Upper lobe of right lung (tissue), 1 donor: ENCODE results near the gene RCAN1. TPM values are rescaled to one million over a fixed set of nuclear protein-coding genes. Genes with fewer than 3 reads are reported as not detected.

Source experiments
- ATAC-seq: fragments of 200-7000 bp; cut with Tn5 transposase; one replicate; pipeline ENCODE4 v1.9.1; 2020; ENCODE audit warnings: mild to moderate bottlenecking, moderate library complexity
- DNase-seq: peaks from one replicate; pipeline ENCODE4 v3.0.0-alpha.2; 2020
- H3K27ac ChIP-seq: fragments of 200-600 bp; one replicate; pipeline ENCODE4 v1.8.0; 2022
- H3K27me3 ChIP-seq: fragments of 200-600 bp; one replicate; pipeline ENCODE4 v1.8.0; 2022; ENCODE audit warnings: mild to moderate bottlenecking
- H3K36me3 ChIP-seq: fragments of 200-600 bp; one replicate; pipeline ENCODE4 v1.8.0; 2022
- H3K4me1 ChIP-seq: fragments of 200-600 bp; one replicate; pipeline ENCODE4 v1.8.0; 2022
- H3K4me3 ChIP-seq: fragments of 200-600 bp; one replicate; pipeline ENCODE4 v1.8.0; 2022; ENCODE audit warnings: mild to moderate bottlenecking
- H3K9me3 ChIP-seq: fragments of 200-600 bp; one replicate; pipeline ENCODE4 v1.8.0; 2022
- CTCF ChIP-seq: fragments of 200-600 bp; IDR thresholded peaks from one replicate; pipeline ENCODE4 v1.8.0; 2022; ENCODE audit warnings: antibody characterized with exemption
- intact Hi-C: fragments of 100-400 bp; cut with DNase I; formaldehyde crosslinking; loops from one replicate; pipeline ENCODE4 v1.11.0; 2022
- total RNA-seq: library from RNA; stranded (reverse); fragmentation: NEBNext Ultra II Directional; extraction: Animal tissue kit (Norgen Biotek cat#: 25700); gene quantifications from one replicate; pipeline ENCODE4 v1.2.1, GENCODE V29; 2021
- donor health status: DM: no; HTN: yes; CAD: no; lungs with severe emphysema.

Gene RCAN1
- total RNA-seq, 1 donor from 2014 or later: 26.9 TPM

GRCh38 chr21:34592120-34592955, 22.6 kb downstream of the RCAN1 start:
- ATAC-seq (peak; percentile 57), DNase-seq (no peak)
- no peak for TF ChIP-seq CTCF
- H3K9me3 ChIP-seq: no peaks in the 10 kb centered on the region
- no peaks in the 10 kb centered on the region for H3K36me3 ChIP-seq
- H3K4me3 ChIP-seq: no peak overlapping the region
- intact Hi-C loops: no loop called here
- peak overlapping the region; percentile 37 for H3K27ac ChIP-seq
- peaks cover 18% of the 10 kb centered on the region for H3K4me1 ChIP-seq
- no peaks in the 10 kb centered on the region for H3K27me3 ChIP-seq

GRCh38 chr21:34590520-34590919, 24.4 kb downstream of the RCAN1 start:
- Histone ChIP-seq H3K4me1 (peaks cover 18% of the 10 kb centered on the region), H3K27me3 (no peaks in the 10 kb centered on the region), H3K27ac (no peak overlapping the region), H3K36me3 (no peaks in the 10 kb centered on the region), H3K4me3 (no peak overlapping the region), H3K9me3 (no peaks in the 10 kb centered on the region)
- no peak for TF ChIP-seq CTCF
- intact Hi-C loops: no loop called here
- DNase-seq: no peak
- ATAC-seq: no peak

GRCh38 chr21:34589511-34590282, 25.2 kb downstream of the RCAN1 start:
- ATAC-seq (no peak), DNase-seq (no peak)
- Histone ChIP-seq H3K36me3 (no peaks in the 10 kb centered on the region), H3K27me3 (no peaks in the 10 kb centered on the region), H3K4me1 (peaks cover 18% of the 10 kb centered on the region), H3K27ac (no peak overlapping the region), H3K9me3 (no peaks in the 10 kb centered on the region), H3K4me3 (no peak overlapping the region)
- intact Hi-C loops: no loop called here
- no peak for TF ChIP-seq CTCF

GRCh38 chr21:34583926-34584563, 30.9 kb downstream of the RCAN1 start:
- intact Hi-C loops: no loop called here
- ATAC-seq: no peak

More at GRCh38 chr21:34583926-34584563, 30.9 kb downstream of the RCAN1 start:
- Histone ChIP-seq H3K36me3 (no peaks in the 10 kb centered on the region), H3K4me1 (peaks cover 10% of the 10 kb centered on the region), H3K27me3 (no peaks in the 10 kb centered on the region), H3K4me3 (no peak overlapping the region), H3K9me3 (no peaks in the 10 kb centered on the region), H3K27ac (no peak overlapping the region)
- no peak for DNase-seq
- no peak for TF ChIP-seq CTCF
